Thyroid gland (tissue), 4 donors: ENCODE results near the gene SERPINC1.

ENCODE experiments used
- CTCF ChIP-seq, 6 experiments: fragments of 200-600 bp in 3 of 6; fragments of 450-650 bp in 3 of 6; sonication (generic) in 3 of 6; IDR thresholded peaks; one replicate each; pipeline ENCODE4 v1.5.1; 2016 to 2019; ENCODE audit warnings: antibody characterized with exemption in 6 of 6, mild to moderate bottlenecking in 2 of 6, inconsistent platforms in 1 of 6, moderate library complexity in 1 of 6
- POLR2A ChIP-seq, 2 donors: fragments of 450-650 bp; IDR thresholded peaks; one replicate each; pipeline ENCODE4 v1.6.1; 2017; ENCODE audit warnings: antibody characterized with exemption in 2 of 2, mild to moderate bottlenecking in 2 of 2, moderate library complexity in 1 of 2

DNA sequence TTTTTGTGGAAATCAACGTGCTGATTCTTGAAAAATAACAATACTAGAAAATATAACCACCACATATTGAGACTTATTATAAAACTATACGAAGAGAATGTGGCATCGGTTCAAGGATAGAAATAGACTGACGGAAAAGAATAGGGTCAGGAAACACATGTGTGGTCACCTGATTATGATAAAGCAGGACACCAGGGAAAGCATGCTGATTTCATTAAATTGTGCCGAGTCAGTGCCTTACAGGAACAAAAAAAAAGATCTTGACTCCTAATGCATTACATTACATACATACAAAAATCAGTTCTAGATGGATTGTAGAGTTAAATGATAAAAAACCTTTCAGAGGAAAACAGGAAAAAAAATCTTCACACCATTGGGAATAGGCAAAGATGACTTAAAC, 43.5 kb upstream of the SERPINC1 start:
- TF ChIP-seq CTCF (IDR thresholded peaks at IDR 0.05) = no peak
- TF ChIP-seq POLR2A (IDR thresholded peaks at IDR 0.05) = no peak
